GM18520 (cell line): ENCODE results near the gene RALB.
"Not testable (repeated sequence)": the region's sequence is repeated elsewhere in the genome, so short reads cannot be mapped to it uniquely, and the experiment has no call there.

Experiments used
- ATAC-seq: cut with Tn5 transposase; IDR thresholded peaks from one replicate; pipeline ENCODE4 v1.9.1; 2021; ENCODE audit not compliant: unreplicated experiment

The RALB gene

GRCh38 chr2:120243211-120243610 is 9.4 kb upstream of the RALB start:
- no peak for ATAC-seq

DNA sequence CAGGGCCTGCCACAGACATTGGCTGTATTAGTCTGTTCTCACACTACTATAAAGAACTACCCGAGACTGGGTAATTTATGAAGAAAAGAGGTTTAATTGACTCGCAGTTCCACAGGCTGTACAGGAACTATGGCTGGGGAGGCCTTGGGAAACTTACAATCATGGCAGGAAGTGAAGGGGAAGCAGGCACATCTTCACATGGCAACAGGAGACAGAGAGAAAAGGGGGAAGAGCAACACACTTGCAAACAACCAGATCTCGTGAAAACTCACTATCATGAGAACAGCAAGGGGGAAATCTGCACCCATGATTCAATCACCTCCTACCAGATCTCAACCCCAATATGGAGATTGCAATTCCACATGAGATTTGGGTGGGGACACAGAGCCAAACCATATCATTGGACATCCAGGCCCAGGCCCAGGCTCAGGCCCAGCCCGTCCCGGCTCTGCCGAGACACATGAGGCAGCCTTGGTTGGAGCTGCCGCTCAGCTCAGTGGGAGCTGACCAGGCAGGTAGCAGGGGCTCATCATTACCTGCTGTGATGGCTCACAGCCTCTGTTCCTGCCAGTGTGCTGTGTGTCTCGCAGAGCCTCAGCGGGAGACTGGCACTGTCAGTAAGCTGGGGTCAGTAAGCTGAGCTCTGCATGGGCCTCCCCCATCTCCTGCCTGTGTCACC is 8.6 kb upstream of the RALB start:
- ATAC-seq = no peak

- ATAC-seq = no peak
Measured at GRCh38 chr2:120244656-120245519, 7.8 kb upstream of the RALB start.

- no peak for ATAC-seq
Measured at GRCh38 chr2:120245520-120246332, 6.9 kb upstream of the RALB start.

- ATAC-seq = no peak
Measured at GRCh38 chr2:120246546-120247300, 5.9 kb upstream of the RALB start.

DNA sequence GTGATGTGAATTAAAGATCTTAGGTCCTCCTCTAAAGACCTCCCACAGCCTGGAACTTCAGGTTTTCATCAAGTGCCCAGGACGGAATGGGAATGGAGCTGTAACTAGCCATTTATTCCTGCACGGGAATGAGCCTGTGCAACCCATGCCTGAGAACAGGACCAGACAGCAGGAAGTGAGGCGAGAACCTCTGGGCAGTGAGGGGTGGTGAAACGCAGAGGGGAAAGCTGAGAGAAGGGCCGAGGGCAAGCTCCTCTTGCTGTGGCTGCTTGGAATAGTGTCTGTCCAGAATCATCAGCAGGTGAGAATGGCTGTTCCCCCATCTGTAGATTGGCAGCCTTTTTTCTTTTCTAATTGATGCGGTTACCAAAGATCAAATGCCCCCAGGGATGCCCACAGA is 4.8 kb upstream of the RALB start:
- no peak for ATAC-seq

GRCh38 chr2:120250640-120251039 is 2.0 kb upstream of the RALB start:
- ATAC-seq = no peak

GRCh38 chr2:120251078-120251477 is 1.6 kb upstream of the RALB start:
- no peak for ATAC-seq

DNA sequence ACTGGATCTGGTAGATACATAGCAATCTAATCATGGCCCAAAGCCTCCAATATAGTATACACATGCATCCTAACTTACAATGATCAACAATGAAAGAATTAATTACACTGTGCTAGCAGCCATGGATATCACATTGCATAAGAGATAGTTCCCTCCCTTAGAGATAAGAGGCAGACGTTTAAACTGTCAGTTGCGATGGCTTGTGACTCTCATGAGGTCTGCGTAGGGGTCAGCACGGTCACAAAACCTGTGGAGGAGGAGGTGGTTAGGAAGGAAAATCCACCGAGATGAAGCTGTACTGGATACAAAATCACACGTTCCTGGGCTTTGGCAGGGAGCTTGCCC is 800 bp upstream of the RALB start:
- no peak for ATAC-seq

DNA sequence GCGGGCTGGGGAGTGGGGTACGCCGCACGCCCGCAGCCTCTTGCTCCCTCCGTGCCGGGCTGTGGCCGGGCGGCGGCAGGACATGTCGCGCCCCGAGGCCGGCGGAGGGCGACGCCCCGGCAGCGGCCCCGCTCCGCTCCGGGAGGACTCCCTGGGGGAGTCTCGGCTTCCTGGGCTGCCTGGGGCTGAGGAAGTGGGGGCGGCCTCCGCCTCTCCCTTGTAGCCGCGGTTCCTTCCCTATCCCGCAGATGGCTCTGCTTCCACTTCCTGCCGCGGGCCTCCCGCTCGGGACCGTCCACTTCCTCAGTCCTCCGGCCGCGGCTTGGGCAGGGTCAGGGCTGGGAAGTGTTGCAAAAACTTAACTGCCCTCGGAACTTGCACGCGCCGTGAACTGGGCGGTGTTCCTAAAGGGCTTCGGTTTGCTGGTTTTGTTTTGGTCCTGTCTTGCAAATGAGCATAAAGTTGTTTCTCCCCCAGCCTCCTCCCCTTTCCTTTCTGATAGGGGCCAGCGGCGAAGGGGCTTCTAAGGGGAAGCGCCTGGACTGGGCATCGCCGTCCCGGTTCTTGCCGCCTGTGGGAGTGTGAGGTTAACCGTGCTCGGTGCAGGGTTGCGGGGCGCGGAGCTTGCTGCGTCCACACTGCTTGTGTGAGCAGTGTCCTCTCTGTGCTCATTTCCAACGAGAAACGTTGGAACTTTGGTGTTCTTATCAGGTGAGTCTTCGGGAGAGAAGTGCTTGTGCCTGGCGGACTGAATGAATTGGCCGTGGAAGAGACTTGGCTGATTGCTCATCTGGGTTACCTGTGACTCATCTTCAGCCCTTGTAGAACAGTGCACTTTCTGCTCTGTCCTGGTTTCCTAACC is 600 bp downstream of the RALB start:
- ATAC-seq = peak; percentile 10

DNA sequence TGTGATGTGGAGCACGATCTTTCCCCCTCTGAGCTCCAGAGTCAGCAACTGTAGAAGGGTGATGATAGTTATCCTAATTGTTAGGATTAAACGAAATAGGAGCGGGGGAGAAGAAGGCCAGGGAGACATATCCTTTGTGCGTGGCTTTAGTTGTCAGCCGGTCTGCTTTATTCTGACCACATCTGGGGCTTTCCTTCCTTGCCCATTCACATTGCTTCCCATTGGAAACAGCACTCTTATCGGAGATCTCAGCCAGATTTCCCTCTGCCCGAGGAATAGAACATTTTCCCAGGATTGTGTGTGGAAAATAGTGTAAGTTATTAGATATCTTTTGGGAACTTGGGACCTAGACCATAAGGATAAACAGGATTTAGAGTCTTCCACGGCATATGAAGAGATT is 1.5 kb downstream of the RALB start:
- no peak for ATAC-seq

GRCh38 chr2:120255071-120255470 is 2.4 kb downstream of the RALB start:
- no peak for ATAC-seq

GRCh38 chr2:120255986-120256650 is 3.5 kb downstream of the RALB start:
- ATAC-seq = no peak

DNA sequence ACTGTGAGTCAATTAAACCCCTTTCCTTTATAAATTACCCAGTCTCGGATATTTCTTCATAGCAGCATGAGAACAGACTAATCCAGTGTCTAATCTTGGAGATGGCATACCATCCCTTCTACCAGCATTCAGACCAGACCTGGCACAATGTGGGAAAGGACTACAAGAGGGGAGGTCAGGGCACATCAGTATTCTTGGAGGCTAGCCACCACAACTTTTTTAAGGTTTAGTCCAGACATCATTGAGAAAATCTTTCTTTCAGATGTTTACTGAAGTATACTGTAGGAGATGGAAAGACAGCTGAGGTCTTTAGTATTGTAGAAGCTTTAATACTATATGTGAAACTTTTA is 4.0 kb downstream of the RALB start:
- ATAC-seq = no peak

- no peak for ATAC-seq
Measured at GRCh38 chr2:120257522-120257921, 4.9 kb downstream of the RALB start.

- no peak for ATAC-seq
Measured at GRCh38 chr2:120258196-120258595, 5.5 kb downstream of the RALB start.

DNA sequence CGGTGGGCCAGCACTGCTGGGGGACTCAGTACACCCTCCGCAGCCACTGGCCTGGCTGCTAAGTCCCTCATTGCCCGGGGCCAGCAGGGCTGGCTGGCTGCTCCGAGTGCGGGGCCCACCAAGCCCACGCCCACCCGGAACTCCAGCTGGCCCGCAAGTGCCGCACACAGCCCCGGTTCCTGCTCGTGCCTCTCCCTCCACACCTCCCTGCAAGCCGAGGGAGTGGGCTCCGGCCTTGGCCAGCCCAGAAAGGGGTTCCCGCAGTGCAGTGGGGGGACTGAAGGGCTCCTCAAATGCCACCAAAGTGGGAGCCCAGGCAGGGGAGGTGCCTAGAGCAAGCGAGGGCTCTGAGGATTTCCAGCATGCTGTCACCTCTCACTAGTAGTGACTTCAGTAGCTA is 7.3 kb downstream of the RALB start:
- not testable (repeated sequence) for ATAC-seq

- no peak for ATAC-seq
Measured at GRCh38 chr2:120260736-120261135, 8.1 kb downstream of the RALB start.

DNA sequence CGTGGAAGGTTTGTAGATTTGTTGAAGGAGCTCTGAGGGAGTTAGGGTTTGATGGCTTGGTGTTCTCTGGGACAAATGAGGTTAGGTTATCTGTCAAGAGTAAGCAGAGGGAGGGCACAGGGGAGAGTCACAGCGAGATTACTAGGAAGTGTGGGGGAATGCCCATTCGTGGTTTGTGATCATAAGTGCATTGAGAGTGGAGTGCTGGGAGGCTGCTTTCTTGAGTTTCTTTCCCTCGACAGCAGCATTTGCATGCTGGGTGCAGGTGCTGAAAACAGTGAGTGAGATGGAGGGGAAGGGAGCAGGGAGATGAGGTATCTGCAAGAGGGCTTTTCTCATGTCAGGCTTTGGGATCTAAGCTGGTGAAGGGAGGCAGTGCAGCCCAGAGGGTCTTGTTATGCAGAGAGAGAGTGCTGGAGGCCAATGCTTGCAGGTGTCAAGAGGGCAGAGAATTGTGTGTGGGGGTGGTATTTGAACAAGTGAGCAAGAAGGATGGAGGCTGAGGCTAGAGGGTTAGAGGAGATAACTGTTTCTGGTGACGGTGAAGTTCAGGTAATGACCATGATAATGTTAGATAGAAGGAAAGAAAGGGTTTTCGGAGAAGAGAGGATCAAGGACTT is 8.8 kb downstream of the RALB start:
- peak; percentile 94 for ATAC-seq
